Activated CD4-positive, alpha-beta T cell treated with anti-CD3 and anti-CD28 coated beads for 4 hours (primary cell): ENCODE measurements around the gene PRKAG1.

ENCODE experiments used
- DNase-seq, 2 donors: peaks; one replicate each; pipeline ENCODE4 v3.0.0-alpha.2; 2020

PRKAG1 gene

DNA sequence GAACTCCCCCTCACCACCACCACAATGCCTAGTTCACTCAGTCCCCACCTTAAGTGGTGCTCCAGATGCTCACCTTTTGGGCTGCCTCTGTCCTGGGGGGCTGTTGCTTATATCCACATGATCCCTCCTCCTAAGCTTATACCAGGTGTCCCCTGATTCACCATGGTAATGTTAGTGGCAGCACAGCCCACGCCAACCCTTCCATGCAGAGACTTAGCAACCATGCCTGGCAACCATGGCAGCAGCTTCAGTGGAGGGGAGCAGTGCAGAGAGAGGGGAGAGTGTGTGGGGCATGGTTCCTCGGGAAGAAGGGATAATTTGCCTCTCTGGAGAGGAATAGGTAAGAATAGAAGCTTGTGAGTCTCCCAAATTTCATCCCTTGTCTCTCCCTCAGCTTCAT, 18.2 kb downstream of the PRKAG1 start:
- DNase-seq: no peak

DNA sequence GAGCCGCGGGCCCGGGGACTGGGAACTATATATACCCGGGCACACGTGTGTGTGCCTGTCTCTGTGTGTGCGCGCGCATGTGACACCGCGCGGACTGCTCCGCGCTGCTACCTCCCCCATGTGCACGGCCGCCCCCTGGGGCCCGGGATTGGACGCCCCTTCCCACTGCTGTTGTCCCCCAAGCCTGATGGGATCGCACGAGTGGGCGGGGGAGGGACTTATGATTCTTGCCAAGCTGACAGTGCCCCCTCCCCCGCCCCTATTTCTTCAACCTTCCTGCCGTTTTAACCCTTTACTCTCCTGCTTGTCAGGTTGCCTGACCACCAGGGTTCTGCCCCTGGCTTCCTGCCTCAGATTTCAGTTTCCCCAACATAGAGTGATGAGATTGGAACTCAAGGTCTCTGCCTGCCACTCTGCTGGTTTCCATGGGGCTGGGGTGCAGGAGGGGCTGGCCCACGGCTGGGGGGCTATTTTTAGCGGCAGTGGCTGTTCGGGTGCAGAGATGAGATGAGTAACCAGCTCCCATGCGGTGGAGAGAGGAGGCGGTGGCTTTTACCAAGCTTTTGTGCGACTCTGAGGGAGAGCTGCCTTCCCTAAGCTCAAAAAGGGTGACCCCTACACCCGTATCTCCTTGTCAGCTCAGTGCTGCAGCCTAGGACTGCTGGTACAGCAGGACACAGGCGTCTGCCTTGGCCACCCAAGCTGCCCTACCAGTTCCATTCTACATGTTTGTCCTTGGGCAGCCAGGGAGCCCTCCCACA, 19.0 kb downstream of the PRKAG1 start, which contains the start of gene DDN:
DDN (minus strand) TSS at position 5 of the 761 bp plus-strand sequence. CDS start 88 bp downstream, outside the sequence.
- peak; percentile 34 to 46 for DNase-seq

DNA sequence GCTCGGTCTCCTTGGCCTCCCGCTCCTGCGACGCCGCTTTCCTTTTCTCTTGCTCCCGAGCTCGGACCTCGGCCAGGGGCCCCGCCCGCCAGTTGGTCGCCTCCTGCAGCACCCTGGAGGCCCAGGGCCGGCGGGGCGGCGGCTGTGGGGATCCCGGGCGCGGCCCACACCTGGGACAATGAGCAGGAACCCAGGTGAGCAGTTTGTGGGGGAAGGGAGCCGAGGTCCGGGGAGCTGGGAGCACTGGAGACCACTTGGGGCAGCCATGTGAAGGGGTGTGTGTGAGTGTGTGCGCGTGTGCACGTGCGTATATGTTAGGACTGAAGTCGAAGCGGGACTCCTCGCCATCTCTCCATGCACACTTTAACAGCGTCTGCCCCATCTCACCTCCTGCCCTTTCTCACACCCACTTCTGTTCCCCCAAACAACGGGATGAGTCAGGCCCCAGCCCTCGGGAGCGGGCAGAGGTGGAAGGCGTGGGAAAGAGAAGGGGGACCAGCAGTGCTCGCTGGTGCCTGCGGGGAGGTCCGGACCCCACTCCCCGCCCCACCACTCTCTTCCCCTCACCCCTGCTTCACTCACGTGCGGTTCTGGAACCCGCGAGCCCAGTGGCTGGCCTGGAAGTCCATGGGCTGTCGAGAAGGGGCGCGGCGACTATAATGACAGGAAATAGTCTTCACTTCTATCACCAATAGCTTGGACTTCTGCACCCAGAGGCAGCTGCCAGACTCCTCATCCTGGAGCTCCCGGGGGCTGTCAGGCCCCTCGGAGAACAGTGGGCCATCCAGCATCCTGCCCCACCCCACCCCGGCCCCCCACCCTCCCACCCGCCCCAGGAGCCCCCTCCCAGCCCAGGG, 19.9 kb downstream of the PRKAG1 start:
- peak; percentile 31 to 48 for DNase-seq

DNA sequence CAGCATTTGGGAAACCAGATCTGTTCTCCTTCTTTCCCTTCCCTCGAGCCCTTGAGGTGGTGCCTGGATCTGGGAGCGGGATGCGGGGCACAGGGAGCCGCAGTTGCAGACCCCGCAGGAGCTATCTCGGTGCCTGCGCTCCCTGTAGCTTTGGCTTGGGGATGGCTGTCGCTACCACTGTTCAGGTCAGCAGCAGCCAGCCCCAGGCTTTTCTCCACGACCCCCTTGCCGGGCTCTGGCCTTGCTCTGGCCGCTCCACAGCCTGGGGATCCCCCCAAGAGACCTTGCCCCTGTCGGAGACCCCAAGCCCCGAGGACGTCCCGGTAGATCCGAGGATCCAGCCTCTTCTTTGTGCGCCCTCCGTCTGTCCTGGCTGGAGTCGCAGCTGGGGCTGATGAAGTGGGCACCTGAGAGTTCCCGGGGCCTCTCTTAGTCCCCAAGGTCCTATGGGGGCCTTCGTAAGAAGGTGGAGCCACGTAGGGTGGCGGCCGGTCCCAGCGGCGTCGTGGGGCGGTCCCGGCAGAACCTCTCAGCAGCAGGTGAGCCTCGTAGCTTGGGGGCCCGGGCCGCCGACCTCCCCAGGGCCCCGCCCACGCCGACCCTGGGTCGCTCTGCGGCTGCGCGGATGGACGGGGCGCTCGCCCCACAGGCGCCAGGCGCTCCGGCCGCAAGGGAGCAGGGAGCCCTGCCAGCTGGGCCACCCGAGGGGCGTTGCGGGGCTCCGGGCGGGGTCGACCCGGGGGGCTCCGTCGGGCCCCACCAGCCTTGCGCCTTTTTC, 20.7 kb downstream of the PRKAG1 start:
- DNase-seq: peak; percentile 18 to 32

DNA sequence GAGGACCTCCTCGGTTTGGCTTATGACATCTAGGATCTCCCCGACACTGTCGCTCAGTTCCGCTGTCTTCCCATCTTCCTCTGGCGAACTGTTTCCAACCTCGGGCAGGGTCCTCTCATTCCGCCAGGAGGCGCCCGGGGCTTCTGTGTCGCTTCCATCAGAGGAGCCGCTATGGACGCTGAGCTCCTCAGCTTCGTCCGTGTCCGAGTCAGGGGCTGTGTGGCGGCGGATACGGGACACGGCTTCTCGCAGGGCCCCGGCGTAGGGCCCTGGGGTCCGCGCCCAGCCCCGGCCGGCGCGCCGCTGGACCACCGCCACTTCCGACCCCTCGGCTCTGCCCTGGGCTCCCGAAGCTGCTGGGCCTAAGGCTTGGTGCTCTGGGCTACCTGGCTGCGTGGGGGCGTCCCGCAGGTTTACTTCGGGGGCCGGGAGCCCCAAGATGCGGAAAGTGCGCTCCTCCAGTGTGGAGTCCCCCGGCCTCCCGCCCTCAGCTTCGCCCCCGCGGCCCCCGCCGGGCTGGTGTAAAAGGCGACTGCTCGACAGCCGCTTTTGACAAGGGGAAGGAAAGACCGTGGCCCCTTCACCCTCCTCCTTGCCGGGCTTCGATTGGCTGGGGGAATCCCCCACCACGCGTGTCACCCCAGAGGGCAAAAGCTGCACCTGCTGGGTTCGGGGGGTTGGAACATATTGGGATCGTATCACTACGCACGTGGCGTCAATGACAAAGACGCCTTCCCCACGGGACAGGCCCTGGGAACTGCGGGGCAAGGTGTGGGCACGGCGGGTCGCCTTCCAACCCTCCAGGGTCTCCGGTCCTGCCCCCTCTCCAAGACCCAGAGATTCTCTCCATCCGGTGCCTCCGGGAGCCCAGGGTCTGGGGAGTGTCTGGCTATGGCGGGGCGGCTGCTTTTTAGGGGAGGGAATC, 21.5 kb downstream of the PRKAG1 start:
- DNase-seq: peak; percentile 65 to 68

DNA sequence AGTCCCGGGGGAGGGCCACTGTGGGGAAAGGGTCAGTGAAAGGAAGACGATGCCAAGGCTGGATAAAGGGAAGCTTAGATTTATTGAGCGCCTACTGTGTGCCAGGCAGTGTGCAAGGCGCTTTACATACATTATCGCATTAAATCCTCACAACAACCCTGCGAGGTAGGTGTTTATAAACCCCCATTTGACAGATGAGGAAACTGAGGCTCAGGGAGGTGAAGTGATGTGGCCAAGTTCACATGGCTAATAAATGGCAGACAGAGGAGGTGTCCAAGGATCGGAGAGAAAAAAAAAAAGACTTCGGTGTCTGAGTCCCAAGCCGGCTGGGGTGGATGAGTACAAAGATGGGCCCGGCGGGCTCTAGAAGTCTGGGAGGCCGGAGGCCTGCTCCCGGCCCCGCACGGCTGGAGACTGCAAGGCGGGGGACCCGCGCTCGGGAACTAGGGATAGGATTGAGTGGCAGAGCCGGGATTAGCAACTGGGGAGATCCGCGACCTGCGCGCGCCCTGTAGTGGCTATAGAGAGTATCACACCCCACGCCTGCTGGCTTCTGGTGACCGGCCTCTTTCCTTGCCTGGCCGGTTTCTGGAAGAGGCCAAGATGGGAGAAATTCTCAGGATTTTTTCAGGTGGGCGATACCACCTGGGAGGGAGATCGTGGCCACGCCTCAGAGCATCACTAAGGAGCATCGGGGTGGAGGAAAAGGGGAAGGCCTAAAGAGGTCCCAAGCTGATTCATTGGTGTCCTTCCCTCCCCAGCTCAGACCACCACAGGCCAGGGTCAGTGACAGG, 23.3 kb downstream of the PRKAG1 start:
- DNase-seq: peak in 1 of 2 donors; percentile 53

DNA sequence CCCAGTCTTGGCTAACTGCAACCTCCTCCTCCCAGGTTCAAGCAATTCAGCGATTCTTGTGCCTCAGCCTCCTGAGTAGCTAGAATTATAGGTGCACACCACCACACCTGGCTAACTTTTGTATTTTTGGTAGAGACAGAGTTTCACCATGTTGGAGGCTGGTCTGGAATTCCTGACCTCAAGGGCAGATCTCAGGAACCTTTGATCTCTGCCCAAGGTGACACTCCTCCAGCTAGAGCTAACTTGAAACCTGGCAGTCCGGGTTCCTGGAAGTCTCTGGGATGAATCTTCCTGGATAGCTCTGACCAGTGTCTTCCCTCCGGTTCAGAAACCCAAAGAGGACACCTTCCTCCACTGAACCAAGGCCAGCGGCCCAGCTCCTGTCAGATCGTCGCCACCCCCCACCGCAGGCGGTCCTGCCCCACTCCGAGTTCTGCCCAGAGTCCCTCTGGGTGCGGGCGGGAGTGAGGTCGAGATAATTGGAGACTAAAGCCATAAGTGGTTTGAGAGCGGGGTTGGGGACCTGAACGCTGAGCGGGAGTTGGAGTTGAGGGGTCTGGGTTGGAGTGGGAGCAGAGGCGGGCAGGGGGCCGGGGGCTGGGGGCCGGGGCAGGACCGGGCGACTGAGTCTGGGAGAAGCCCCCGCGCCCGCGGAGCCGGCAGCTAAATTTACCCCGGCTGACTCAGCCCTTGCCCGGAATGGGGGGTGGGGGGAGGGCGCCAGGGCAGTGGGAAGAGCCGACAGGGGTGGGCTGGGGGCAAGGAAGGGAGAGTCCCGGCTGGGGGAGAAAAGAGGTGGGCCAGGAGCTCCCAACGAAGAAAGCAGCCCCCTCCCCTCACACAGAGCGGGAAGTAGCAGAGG, 24.1 kb downstream of the PRKAG1 start:
- no peak for DNase-seq

DNA sequence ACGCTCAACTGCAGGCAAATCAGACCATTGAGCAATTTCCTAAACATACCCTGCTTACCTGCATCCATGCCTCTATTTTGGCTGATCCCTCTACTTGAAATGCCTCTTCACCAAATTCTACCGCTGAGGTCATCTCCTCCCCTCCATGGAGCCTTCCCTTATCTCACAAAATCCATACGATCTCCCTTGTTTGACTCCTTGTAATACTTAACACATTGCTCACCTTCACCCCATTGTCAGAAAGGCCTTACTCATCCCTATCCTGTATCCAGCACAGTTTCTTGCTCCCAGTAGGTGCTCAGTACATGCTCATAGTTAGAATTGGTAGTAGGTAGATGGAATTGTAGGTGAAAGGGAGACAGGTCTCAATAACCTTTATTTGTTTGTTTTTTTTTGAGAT, 24.8 kb downstream of the PRKAG1 start:
- no peak for DNase-seq

DNA sequence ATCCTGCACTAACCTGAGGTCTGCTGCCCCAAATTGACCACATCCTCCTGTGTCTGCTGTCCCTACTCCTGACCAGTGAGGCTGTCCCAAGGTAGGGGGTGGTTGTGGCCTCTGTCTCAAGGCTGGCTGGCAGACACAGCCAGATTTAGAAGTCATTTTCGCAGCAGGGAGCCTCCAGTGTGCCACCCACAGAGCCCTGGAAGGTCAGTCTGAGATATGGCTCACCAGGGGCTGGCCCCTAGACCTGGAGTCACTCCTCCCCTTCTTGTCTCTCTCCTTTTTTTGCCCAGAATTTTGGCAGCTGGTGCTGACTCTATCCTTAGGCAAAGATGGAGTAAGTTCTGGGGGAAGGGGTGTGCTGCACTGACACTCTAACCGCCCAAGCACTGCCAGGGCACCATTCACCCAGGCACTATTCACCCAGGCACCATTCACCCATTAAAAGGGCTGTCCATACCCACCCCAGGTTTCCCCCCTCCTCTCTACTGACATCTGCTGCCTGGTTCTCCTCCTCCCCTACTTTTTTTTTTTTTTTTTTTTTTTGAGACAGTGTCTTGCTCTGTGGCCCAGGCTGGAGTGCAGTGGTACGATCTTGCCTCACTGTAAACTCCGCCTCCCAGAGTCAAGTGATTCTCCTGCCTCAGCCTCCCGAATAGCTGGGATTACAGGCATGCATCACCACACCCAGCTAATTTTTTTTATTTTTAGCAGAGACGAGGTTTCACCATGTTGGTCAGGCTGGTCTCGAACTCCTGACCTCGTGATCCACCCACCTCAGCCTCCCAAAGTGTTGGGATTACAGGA, 27.1 kb downstream of the PRKAG1 start:
- DNase-seq: no peak

DNA sequence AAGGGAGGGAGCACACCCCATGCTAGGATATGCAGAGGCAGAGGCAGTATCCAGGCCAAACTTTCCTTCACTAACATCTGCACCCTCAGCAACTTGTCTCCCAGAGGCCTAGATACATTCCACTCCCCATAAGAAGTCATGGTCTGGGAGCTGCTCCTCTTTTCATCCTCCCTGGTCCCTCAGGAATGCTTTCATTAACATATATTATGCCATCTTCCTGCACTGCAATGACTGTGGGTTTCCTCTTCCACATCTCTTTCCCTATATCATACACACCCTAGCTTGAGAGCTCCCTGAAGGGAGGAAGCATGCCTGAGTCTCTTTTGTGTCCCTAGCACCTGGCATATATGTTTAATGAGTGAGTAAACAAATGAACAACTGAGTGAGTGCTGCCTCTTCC, 28.0 kb downstream of the PRKAG1 start:
- DNase-seq: no peak

DNA sequence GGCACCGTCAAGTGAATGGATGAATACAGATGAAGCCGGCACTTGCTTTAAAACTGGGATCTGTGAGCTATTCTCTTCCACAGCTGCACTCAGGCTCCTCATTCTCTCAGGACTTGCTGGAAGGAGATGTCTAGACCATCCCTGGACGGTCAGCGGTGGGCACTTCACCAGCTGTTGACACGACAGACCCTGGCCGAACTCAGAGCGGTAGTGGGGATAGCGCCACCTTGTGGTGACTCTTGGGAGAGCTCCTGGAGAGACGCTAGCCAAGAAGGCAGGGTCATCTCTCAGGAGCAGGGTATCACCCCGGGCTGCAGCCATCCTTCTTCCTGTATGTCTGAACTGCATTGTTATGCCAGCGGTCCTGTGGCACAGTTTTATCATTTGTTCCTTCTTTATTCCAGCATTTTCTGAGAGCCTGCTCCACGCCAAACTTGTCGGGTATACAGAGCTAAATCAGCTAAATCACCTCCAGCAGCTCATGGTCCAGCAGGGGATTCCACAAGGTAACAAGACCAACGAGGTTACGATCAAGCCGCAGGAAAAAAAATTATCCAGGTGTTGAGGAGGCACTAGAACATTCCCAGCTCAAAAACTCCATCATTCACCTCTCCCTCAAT, 30.4 kb downstream of the PRKAG1 start:
- peak; percentile 61 to 72 for DNase-seq

DNA sequence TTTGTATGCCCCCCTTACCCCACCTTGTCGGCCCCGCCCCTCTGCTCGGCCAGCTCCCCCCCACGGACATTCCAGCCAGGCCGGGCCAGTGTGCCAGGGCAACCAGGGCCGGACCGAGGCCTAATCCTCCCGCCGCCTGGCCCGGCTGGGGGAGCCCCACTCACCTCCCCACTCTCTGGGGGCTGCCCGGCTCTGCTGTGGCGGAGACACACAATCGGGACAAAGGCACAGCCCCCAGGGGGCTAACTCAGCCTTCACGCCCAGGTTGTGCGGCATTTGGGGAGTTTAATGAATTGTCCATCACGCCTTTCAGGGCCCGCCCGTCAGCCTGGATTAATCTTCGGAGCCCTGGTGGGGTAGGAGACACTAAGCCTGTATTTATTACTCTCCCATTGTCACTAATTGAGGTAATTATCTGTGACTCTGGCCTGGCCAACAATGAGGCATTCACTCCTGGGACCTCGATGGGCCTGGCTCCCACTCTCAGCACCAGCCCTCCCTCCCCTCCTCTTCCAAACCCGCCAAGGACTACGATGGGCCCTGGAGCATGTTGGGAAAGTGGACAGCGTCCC, 31.8 kb downstream of the PRKAG1 start:
- DNase-seq: no peak

DNA sequence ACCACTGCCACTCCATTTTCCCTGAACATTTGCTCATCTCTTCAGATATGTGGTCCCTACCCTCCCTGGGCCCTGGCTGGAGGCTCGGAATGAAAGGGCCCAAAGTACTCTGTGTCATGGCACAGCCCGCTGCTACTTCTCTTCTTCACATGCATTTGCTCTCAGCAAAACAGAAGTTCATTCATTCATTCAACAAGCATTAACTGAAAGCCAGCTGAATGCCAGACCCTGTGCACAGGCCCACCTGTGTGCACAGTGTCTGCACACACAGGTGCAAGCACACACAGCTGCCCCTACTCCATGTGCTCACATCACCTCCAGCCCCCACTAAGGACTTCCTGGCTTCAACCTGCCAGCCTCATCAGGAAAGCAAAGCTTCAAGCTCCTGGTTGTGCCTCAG, 32.7 kb downstream of the PRKAG1 start:
- no peak for DNase-seq

DNA sequence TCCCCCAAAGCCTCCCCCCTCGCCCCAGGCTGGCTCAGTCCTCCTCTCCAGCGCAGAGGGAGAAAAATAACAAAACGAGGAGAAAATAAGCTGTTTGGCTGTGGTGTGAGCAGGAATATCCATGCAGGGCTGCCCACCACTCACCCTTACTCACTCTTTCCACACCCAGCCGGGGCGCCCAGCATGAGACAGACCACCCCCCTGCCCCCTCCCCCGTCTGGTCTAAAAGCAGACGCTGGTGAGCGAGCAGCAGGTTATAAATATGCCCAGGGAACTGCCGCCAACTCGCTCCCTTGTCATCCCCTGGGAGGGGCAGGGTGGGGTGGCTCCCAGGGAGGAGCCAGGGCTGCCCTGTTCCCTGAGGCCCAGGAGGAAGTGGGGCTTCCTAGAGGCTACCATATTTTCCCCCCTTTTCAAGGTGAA, 33.1 kb downstream of the PRKAG1 start:
- DNase-seq: no peak

DNA sequence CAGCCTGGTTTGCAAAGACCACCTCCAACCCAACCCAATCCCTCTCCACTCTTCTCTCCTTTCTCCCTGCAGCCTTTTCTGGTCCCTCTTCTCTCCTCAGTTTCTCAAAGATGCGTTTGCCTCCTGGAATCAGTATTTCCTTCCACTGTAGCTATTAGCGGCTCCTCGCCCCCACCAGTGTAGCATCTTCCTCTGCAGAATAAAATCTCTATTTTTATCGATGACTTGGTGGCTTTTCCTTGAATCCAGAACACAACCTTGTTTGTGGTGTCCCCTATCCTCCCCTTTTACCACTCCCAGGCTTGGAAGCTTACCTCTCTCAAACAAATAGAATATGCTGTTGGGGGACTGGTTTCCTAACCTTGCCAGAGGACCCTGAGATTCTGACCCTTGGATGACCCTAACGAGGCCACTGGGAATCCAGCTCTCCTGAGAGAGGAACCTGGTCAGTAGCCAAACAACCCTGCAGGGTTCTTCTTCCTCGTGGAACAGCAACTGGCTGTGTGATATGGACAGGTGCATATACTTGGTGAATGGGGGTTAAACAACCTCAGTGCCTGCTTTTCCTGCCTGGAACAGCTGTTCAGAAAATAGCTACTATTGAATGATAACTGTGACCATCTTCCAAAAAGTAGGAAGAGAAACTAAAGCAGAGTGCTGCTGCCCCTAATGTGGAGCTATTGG, 36.0 kb downstream of the PRKAG1 start:
- DNase-seq: no peak

DNA sequence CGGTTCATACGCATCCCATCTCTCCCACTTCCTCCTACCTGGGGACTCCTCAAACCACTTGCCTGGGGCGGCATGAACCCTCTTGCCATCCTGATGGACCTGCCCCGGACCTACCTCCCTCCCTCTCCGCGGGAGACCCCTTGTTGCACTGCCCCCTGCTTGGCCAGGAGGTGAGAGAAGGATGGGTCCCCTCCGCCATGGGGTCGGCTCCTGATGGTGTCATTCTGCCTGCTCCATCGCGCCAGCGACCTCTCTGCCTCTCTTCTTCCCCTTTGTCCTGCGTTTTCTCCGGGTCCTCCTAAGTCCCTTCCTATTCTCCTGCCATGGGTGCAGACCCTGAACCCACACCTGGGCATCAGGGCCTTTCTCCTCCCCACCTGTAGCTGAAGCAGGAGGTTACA, 36.8 kb downstream of the PRKAG1 start:
- DNase-seq: no peak

DNA sequence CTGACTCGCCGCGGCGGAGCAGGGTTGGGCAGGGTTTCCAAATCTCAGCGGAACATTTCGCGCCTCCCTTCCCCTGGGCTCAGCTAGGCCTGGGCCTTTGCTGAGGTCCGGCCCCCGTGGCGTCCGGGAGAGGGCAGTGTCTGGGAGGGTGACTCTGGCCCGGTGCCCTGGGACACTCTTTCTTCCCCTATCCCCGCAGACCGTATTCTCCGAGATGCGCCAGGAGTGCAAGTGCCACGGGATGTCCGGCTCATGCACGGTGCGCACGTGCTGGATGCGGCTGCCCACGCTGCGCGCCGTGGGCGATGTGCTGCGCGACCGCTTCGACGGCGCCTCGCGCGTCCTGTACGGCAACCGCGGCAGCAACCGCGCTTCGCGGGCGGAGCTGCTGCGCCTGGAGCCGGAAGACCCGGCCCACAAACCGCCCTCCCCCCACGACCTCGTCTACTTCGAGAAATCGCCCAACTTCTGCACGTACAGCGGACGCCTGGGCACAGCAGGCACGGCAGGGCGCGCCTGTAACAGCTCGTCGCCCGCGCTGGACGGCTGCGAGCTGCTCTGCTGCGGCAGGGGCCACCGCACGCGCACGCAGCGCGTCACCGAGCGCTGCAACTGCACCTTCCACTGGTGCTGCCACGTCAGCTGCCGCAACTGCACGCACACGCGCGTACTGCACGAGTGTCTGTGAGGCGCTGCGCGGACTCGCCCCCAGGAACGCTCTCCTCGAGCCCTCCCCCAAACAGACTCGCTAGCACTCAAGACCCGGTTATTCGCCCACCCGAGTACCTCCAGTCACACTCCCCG, 37.4 kb downstream of the PRKAG1 start:
- peak; percentile 37 to 39 for DNase-seq
